Activated naive CD8-positive, alpha-beta T cell treated with anti-CD3 and anti-CD28 coated beads, Interleukin-2, amount 50 U/mL, for 24 hours (primary cell): ENCODE results near the gene MEGF10.

Experiments
- ATAC-seq: fragments of 150-1000 bp; cut with Tn5 transposase; one replicate; pipeline ENCODE4 v1.10.0; 2021
- DNase-seq: peaks from one replicate; pipeline ENCODE4 v3.0.0; 2021
- H3K27ac Mint-ChIP-seq: one replicate; pipeline ENCODE4 v1.8.0; 2021; ENCODE audit warnings: mild to moderate bottlenecking, mixed read lengths
- H3K27me3 Mint-ChIP-seq: one replicate; pipeline ENCODE4 v1.8.0; 2021; ENCODE audit warnings: mixed read lengths
- H3K36me3 Mint-ChIP-seq: one replicate; pipeline ENCODE4 v1.8.0; 2021; ENCODE audit warnings: low read depth, mixed read lengths
- H3K4me1 Mint-ChIP-seq: one replicate; pipeline ENCODE4 v1.8.0; 2021; ENCODE audit warnings: mixed read lengths
- H3K4me3 Mint-ChIP-seq: one replicate; pipeline ENCODE4 v1.8.0; 2021; ENCODE audit warnings: mild to moderate bottlenecking, moderate library complexity, mixed read lengths
- H3K9me3 Mint-ChIP-seq: one replicate; pipeline ENCODE4 v1.8.0; 2021; ENCODE audit warnings: mixed read lengths

Gene MEGF10

GRCh38 chr5:127326976-127327755, 36.6 kb downstream of the MEGF10 start:
- Mint-ChIP-seq H3K36me3 (no peaks in the 10 kb centered on the region), H3K4me3 (no peak overlapping the region), H3K4me1 (peaks cover under 1% of the 10 kb centered on the region), H3K9me3 (no peaks in the 10 kb centered on the region), H3K27ac (no peak overlapping the region), H3K27me3 (peaks cover 15% of the 10 kb centered on the region)
- DNase-seq (no peak), ATAC-seq (no peak)

GRCh38 chr5:127330116-127330515, 39.5 kb downstream of the MEGF10 start:
- H3K9me3 Mint-ChIP-seq: no peaks in the 10 kb centered on the region
- no peak for DNase-seq
- no peak for ATAC-seq
- no peaks in the 10 kb centered on the region for H3K4me1 Mint-ChIP-seq
- H3K27me3 Mint-ChIP-seq: peaks cover 20% of the 10 kb centered on the region
- no peak overlapping the region for H3K27ac Mint-ChIP-seq
- H3K36me3 Mint-ChIP-seq: no peaks in the 10 kb centered on the region
- H3K4me3 Mint-ChIP-seq: no peak overlapping the region

DNA sequence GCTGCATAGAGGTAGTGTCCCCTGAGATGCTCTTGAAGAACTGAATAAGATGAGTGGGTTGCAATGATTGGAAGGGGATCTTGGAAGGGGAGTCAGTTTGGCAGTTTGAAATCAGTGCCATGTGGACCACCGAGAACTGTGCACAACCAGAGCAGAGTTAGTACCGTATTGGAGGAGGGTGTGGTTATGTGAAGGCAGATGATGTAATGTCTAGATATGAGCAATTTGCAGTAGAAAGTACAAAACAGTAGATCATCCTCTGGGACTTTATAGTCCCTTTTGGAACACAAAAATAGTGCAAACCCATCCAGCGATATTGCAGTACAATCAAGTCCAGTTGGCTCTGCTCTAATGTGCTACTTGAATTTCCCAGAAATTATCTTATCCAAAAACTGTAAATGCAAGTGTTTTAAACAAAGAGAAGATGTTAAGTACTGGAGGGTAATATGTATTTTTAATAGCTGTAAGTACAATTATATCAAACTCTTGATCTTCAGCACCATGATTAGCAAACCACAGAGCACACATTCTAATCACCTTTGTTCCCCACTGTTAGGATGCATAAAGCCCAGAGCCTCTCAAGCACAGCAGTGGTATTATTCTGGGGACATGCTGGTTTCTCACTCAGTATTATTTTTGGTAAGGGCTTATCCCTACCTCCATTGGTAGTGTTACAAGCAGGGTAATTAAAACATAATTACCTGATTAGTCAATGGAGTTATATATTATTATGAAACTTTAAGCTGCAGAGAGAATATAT, 41.5 kb downstream of the MEGF10 start:
- Mint-ChIP-seq H3K27ac (no peak overlapping the region), H3K9me3 (no peaks in the 10 kb centered on the region), H3K36me3 (no peaks in the 10 kb centered on the region), H3K4me1 (no peaks in the 10 kb centered on the region), H3K4me3 (no peak overlapping the region), H3K27me3 (peaks cover 22% of the 10 kb centered on the region)
- ATAC-seq (no peak), DNase-seq (no peak)

DNA sequence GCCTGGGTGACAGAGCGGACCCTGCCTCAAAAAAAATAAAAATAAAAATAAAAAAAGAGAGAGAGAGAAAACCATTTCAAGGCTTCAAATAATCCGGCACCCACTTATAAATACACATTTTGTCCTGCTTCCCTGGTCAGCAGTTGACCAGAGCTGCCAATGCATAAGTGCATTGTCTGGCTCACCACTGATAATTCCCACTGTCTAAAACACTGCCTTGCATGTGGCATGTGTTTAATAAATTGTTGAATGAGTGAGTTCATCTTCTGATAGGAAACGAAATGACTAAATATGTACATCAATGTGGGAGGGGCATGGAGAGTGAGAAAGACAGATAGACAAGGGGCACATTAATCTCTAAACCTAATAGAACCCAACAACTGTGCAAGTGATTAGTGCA, 42.9 kb downstream of the MEGF10 start:
- no peak for ATAC-seq
- no peaks in the 10 kb centered on the region for H3K4me1 Mint-ChIP-seq
- DNase-seq: no peak
- no peaks in the 10 kb centered on the region for H3K9me3 Mint-ChIP-seq
- no peak overlapping the region for H3K4me3 Mint-ChIP-seq
- no peaks in the 10 kb centered on the region for H3K36me3 Mint-ChIP-seq
- H3K27ac Mint-ChIP-seq: no peak overlapping the region
- H3K27me3 Mint-ChIP-seq: peaks cover 22% of the 10 kb centered on the region

- no peaks in the 10 kb centered on the region for H3K9me3 Mint-ChIP-seq
- no peak for ATAC-seq
- H3K27ac Mint-ChIP-seq: no peak overlapping the region
Measured at GRCh38 chr5:127335381-127335780, 44.8 kb downstream of the MEGF10 start.

GRCh38 chr5:127337876-127338275, 47.3 kb downstream of the MEGF10 start:
- no peaks in the 10 kb centered on the region for H3K36me3 Mint-ChIP-seq
- no peak overlapping the region for H3K4me3 Mint-ChIP-seq
- H3K27me3 Mint-ChIP-seq: peaks cover 9% of the 10 kb centered on the region
- H3K4me1 Mint-ChIP-seq: no peaks in the 10 kb centered on the region
- no peaks in the 10 kb centered on the region for H3K9me3 Mint-ChIP-seq
- no peak for ATAC-seq
- no peak overlapping the region for H3K27ac Mint-ChIP-seq
- DNase-seq: no peak

More at GRCh38 chr5:127335381-127335780, 44.8 kb downstream of the MEGF10 start:
- DNase-seq: no peak
- no peak overlapping the region for H3K4me3 Mint-ChIP-seq
- H3K27me3 Mint-ChIP-seq: peaks cover 20% of the 10 kb centered on the region
- no peaks in the 10 kb centered on the region for H3K4me1 Mint-ChIP-seq
- no peaks in the 10 kb centered on the region for H3K36me3 Mint-ChIP-seq

GRCh38 chr5:127338501-127338900, 47.9 kb downstream of the MEGF10 start:
- ATAC-seq: no peak
- Mint-ChIP-seq H3K9me3 (no peaks in the 10 kb centered on the region), H3K4me3 (no peak overlapping the region), H3K27ac (no peak overlapping the region), H3K4me1 (no peaks in the 10 kb centered on the region), H3K36me3 (no peaks in the 10 kb centered on the region), H3K27me3 (peaks cover 7% of the 10 kb centered on the region)
- DNase-seq: no peak

DNA sequence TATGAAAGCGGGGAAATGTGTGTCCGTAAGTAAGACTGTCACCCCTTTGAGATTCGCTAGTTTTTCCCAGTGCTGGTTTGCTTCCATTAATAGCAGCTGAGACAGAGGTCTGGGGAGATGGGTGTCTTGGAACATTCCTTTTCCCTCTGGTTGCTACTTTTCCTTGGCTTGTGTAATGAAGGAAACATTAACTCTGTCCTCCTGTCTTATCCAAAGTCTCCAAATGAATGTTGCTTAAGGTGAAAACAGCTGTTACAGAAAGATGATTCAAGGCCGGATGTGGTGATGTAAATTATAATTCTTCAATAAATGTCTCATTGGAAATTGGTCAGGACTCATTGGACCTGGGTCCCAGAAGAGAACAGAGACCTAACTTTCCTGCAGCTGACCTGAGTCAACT, 50.0 kb downstream of the MEGF10 start:
- H3K4me1 Mint-ChIP-seq: no peaks in the 10 kb centered on the region
- H3K4me3 Mint-ChIP-seq: no peak overlapping the region
- no peak overlapping the region for H3K27ac Mint-ChIP-seq
- H3K9me3 Mint-ChIP-seq: no peaks in the 10 kb centered on the region
- no peak for ATAC-seq
- H3K36me3 Mint-ChIP-seq: no peaks in the 10 kb centered on the region
- DNase-seq: no peak
- H3K27me3 Mint-ChIP-seq: peaks cover 4% of the 10 kb centered on the region

DNA sequence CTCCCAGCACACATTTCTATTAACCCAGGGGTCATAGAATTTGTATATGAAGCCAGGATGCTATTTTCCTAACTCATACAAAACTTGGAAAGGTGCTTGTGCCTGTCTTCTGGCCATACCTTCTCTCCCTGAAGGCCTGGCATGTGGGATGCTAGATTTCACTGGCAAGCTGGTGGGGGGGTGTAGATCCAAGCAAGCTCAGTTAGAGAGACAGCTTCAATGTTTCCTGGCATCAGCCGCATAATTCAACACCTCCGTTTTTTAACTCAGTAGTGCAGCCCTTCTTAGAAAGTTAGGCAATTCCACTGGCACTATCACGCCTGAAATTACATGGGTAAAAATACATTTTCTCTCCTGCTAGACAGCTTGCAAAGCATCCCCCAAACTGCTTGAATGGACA, 51.8 kb downstream of the MEGF10 start:
- ATAC-seq (no peak), DNase-seq (no peak)
- Mint-ChIP-seq H3K4me3 (no peak overlapping the region), H3K27ac (no peak overlapping the region), H3K4me1 (no peaks in the 10 kb centered on the region), H3K9me3 (no peaks in the 10 kb centered on the region), H3K36me3 (no peaks in the 10 kb centered on the region), H3K27me3 (peaks cover 8% of the 10 kb centered on the region)

DNA sequence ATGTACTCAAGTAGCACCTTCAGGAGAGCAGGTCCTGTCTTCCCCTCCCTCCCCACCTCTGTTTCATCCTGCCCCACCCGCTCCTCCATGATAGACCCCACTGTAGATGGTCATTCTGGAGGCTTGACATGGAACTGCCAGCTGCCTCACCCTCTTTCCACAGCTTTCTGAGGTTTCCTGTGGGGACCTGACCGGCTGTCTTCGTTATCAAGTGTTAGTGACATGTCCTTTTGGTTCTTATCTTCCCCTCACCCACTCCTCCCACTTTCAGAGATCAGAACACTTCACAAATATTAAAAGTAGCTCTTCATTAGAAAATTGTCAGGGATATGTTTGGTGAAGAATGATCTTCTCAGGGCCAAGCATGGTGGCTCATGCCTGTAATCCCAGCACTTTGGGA, 52.7 kb downstream of the MEGF10 start:
- Mint-ChIP-seq H3K9me3 (no peaks in the 10 kb centered on the region), H3K36me3 (no peaks in the 10 kb centered on the region), H3K27me3 (peaks cover 8% of the 10 kb centered on the region), H3K4me3 (no peak overlapping the region), H3K4me1 (no peaks in the 10 kb centered on the region), H3K27ac (no peak overlapping the region)
- ATAC-seq: no peak
- DNase-seq: no peak

DNA sequence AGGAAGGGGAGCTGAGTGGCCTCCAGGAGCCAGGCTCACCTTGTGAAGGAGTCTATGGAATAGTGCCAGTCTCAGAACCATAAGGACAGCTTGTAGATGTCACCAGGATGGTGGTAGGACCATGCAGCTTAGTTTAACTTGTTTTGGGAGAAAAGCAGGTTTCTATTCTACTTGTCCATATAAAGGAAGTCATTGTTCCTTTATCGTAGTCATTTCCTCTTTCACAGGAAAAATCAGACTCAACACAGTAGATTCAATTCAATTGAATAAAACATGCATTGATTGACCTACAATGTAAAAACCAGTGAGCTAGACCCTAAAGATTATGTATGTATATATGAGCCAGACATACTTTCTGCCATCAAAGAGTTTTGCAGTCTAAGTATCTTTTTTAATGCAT, 53.3 kb downstream of the MEGF10 start:
- Mint-ChIP-seq H3K4me1 (no peaks in the 10 kb centered on the region), H3K9me3 (no peaks in the 10 kb centered on the region), H3K27me3 (peaks cover 6% of the 10 kb centered on the region), H3K27ac (no peak overlapping the region), H3K4me3 (no peak overlapping the region), H3K36me3 (no peaks in the 10 kb centered on the region)
- DNase-seq: no peak
- no peak for ATAC-seq

GRCh38 chr5:127344931-127345330, 54.3 kb downstream of the MEGF10 start:
- Mint-ChIP-seq H3K36me3 (no peaks in the 10 kb centered on the region), H3K4me3 (no peak overlapping the region), H3K9me3 (no peaks in the 10 kb centered on the region), H3K4me1 (no peaks in the 10 kb centered on the region), H3K27me3 (peaks cover 4% of the 10 kb centered on the region), H3K27ac (no peak overlapping the region)
- no peak for ATAC-seq
- DNase-seq: no peak

DNA sequence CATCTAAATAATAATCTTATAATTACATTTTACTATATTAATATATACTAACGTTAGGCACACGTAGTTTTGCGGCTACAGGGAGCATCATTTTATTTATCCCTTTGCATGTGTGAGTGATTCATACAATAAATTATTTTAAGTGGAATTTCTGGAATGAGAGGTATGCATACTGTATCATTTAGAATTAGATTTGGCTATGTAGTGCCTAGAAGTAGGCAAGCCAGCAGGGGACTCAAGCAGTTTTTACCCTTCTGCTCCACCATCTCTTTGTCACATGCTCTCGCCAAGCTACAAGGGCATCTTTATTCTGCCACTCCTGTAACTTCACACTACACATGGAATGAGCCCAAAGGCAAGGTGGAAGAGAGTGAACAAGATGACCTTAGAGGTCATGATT, 60.8 kb downstream of the MEGF10 start:
- Mint-ChIP-seq H3K27me3 (peaks cover 7% of the 10 kb centered on the region), H3K27ac (no peak overlapping the region), H3K4me1 (no peaks in the 10 kb centered on the region), H3K9me3 (no peaks in the 10 kb centered on the region), H3K36me3 (no peaks in the 10 kb centered on the region), H3K4me3 (no peak overlapping the region)
- DNase-seq: no peak
- no peak for ATAC-seq

- Mint-ChIP-seq H3K27me3 (peaks cover 5% of the 10 kb centered on the region), H3K4me1 (no peaks in the 10 kb centered on the region), H3K9me3 (no peaks in the 10 kb centered on the region), H3K36me3 (no peaks in the 10 kb centered on the region), H3K27ac (no peak overlapping the region), H3K4me3 (no peak overlapping the region)
- DNase-seq: no peak
- ATAC-seq: no peak
Measured at GRCh38 chr5:127352068-127352467, 61.5 kb downstream of the MEGF10 start.

GRCh38 chr5:127353327-127353726, 62.7 kb downstream of the MEGF10 start:
- DNase-seq (no peak), ATAC-seq (no peak)
- Mint-ChIP-seq H3K27ac (no peak overlapping the region), H3K36me3 (no peaks in the 10 kb centered on the region), H3K27me3 (peaks cover 8% of the 10 kb centered on the region), H3K9me3 (no peaks in the 10 kb centered on the region), H3K4me3 (no peak overlapping the region), H3K4me1 (peaks cover 2% of the 10 kb centered on the region)
